ENCODE results near the gene ACP1.
"Not testable (repeated sequence)": the region's sequence is repeated elsewhere in the genome, so short reads cannot be mapped to it uniquely, and the experiment has no call there.

DNA sequence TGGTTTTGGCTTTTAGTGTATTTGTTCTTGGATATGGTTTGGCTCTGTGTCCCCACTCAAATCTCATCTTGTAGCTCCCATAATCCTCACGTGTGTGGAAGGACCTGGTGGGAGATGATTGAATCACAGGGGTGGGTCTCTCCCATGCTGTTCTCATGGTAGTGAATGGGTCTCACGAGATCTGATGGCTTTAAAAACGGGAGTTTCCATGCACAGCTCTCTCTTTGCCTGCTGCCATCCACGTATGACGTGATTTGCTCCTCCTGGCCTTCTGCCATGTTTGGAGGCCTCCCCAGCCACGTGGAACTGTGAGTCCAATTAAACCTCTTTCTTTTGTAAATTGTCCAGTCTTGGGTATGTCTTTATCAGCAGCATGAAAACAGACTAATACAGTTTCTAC is 51.2 kb downstream of the ACP1 start:
- TF ChIP-seq, protein P1, sequence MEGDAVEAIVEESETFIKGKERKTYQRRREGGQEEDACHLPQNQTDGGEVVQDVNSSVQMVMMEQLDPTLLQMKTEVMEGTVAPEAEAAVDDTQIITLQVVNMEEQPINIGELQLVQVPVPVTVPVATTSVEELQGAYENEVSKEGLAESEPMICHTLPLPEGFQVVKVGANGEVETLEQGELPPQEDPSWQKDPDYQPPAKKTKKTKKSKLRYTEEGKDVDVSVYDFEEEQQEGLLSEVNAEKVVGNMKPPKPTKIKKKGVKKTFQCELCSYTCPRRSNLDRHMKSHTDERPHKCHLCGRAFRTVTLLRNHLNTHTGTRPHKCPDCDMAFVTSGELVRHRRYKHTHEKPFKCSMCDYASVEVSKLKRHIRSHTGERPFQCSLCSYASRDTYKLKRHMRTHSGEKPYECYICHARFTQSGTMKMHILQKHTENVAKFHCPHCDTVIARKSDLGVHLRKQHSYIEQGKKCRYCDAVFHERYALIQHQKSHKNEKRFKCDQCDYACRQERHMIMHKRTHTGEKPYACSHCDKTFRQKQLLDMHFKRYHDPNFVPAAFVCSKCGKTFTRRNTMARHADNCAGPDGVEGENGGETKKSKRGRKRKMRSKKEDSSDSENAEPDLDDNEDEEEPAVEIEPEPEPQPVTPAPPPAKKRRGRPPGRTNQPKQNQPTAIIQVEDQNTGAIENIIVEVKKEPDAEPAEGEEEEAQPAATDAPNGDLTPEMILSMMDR (IDR thresholded peaks at IDR 0.05) = not testable (repeated sequence)
- TF ChIP-seq POLR2A, EP300 (IDR thresholded peaks at IDR 0.05): not testable (repeated sequence)
